SU-DHL-6 (cell line): Measurements from ENCODE around the gene ZNF556.

Source experiments
- H2AFZ ChIP-seq: fragments of 200-600 bp; sonication (generic); 2 replicates; pipeline ENCODE4 v1.6.1; 2014; ENCODE audit warnings: low read depth, mild to moderate bottlenecking, moderate library complexity, mixed read lengths, antibody characterized with exemption, low read length; ENCODE audit not compliant: severe bottlenecking
- H3F3A ChIP-seq: fragments of 200-600 bp; shearing (Covaris generic); 2 replicates; pipeline ENCODE4 v1.6.0; 2016; ENCODE audit warnings: antibody characterized with exemption, mild to moderate bottlenecking; ENCODE audit not compliant: insufficient read depth
- H3K27ac ChIP-seq: fragments of 200-600 bp; sonication (generic); 2 replicates; pipeline ENCODE4 v1.5.1; 2016; ENCODE audit warnings: low read depth, mild to moderate bottlenecking, low read length, moderate library complexity, mixed read lengths
- H3K27me3 ChIP-seq: fragments of 200-600 bp; sonication (generic), shearing (Covaris generic); 2 replicates; pipeline ENCODE4 v1.6.0; 2014; ENCODE audit warnings: mild to moderate bottlenecking, low read length
- H3K36me3 ChIP-seq: fragments of 200-600 bp; sonication (generic); 2 replicates; pipeline ENCODE4 v1.6.1; 2014; ENCODE audit warnings: mild to moderate bottlenecking, low read length, mixed read lengths
- H3K4me2 ChIP-seq: fragments of 300-600, 200-600 bp; shearing (Covaris generic), sonication (generic); 2 replicates; pipeline ENCODE4 v1.6.0; 2014; ENCODE audit warnings: low read length, low read depth, mild to moderate bottlenecking; ENCODE audit not compliant: poor library complexity, severe bottlenecking
- H3K4me3 ChIP-seq: fragments of 200-600 bp; sonication (generic); 2 replicates; pipeline ENCODE4 v1.5.1; 2014; ENCODE audit warnings: antibody characterized with exemption, low read length, mild to moderate bottlenecking, mixed read lengths; ENCODE audit not compliant: insufficient read depth, poor library complexity, severe bottlenecking
- H3K79me2 ChIP-seq: fragments of 200-600 bp; sonication (generic); 2 replicates; pipeline ENCODE4 v1.6.1; 2014; ENCODE audit warnings: mild to moderate bottlenecking, low read length, moderate library complexity; ENCODE audit not compliant: insufficient read depth
- H3K9ac ChIP-seq: fragments of 200-600 bp; sonication (generic); 2 replicates; pipeline ENCODE4 v1.7.0; 2014; ENCODE audit warnings: mild to moderate bottlenecking, low read length
- H3K9me2 ChIP-seq: fragments of 200-600 bp; sonication (generic); replicated peaks from 2 replicates; pipeline ENCODE4 v1.6.1; 2014; ENCODE audit warnings: low read length; ENCODE audit not compliant: insufficient read depth
- H3K9me3 ChIP-seq: fragments of 200-600 bp; sonication (generic); 2 replicates; pipeline ENCODE4 v1.6.1; 2014; ENCODE audit warnings: low read length, mixed read lengths; ENCODE audit not compliant: insufficient read depth
- H4K20me1 ChIP-seq: fragments of 200-600 bp; sonication (generic); 2 replicates; pipeline ENCODE4 v1.6.1; 2014; ENCODE audit warnings: low read depth, mild to moderate bottlenecking, antibody characterized with exemption, low read length, moderate library complexity, mixed read lengths
- CTCF ChIP-seq: fragments of 200-600 bp; sonication (generic); IDR thresholded peaks from one replicate; pipeline ENCODE4 v1.5.1; 2017; ENCODE audit warnings: antibody characterized with exemption, mild to moderate bottlenecking, low read length, moderate library complexity; ENCODE audit not compliant: insufficient read depth, poor library complexity, severe bottlenecking
- EZH2phosphoT487 ChIP-seq: fragments of 200-600 bp; sonication (generic), shearing (Covaris generic); conservative IDR thresholded peaks from 2 replicates; pipeline ENCODE4 v1.6.1; 2018; ENCODE audit warnings: mild to moderate bottlenecking, antibody characterized with exemption, low read length, moderate library complexity, mixed read lengths

ZNF556 gene

GRCh38 chr19:2883686-2884439 lies 16.7 kb downstream of the ZNF556 start:
- Histone ChIP-seq H2AFZ (no peak overlapping the region), H4K20me1 (no peaks in the 10 kb centered on the region), H3K27me3 (no peaks in the 10 kb centered on the region), H3K9me2 (no peaks in the 10 kb centered on the region), H3F3A (no peaks in the 10 kb centered on the region), H3K79me2 (no peaks in the 10 kb centered on the region), H3K4me3 (no peak overlapping the region), H3K9me3 (no peaks in the 10 kb centered on the region), H3K27ac (no peak overlapping the region), H3K36me3 (no peaks in the 10 kb centered on the region), H3K9ac (no peak overlapping the region), H3K4me2 (no peak overlapping the region)
- TF ChIP-seq CTCF (no peak), EZH2phosphoT487 (no peak)

GRCh38 chr19:2885736-2886135 lies 18.6 kb downstream of the ZNF556 start:
- Histone ChIP-seq H2AFZ (no peak overlapping the region), H3K4me3 (no peak overlapping the region), H3K4me2 (no peak overlapping the region), H3K27me3 (no peaks in the 10 kb centered on the region), H3K9me3 (no peaks in the 10 kb centered on the region), H3K79me2 (no peaks in the 10 kb centered on the region), H4K20me1 (no peaks in the 10 kb centered on the region), H3K9me2 (no peaks in the 10 kb centered on the region), H3K27ac (no peak overlapping the region), H3K36me3 (no peaks in the 10 kb centered on the region), H3K9ac (no peak overlapping the region), H3F3A (no peaks in the 10 kb centered on the region)
- TF ChIP-seq CTCF: no peak
- TF ChIP-seq EZH2phosphoT487: no peak

- Histone ChIP-seq H2AFZ (no peak overlapping the region), H3K79me2 (no peaks in the 10 kb centered on the region), H3F3A (no peaks in the 10 kb centered on the region), H3K9me2 (no peaks in the 10 kb centered on the region), H3K27ac (no peak overlapping the region), H3K36me3 (no peaks in the 10 kb centered on the region), H3K9me3 (no peaks in the 10 kb centered on the region), H3K9ac (no peak overlapping the region), H4K20me1 (no peaks in the 10 kb centered on the region), H3K4me3 (no peak overlapping the region), H3K4me2 (no peak overlapping the region), H3K27me3 (no peaks in the 10 kb centered on the region)
- TF ChIP-seq EZH2phosphoT487: no peak
- TF ChIP-seq CTCF: peak; percentile 25
These were observed 20.3 kb downstream of the ZNF556 start for GRCh38 chr19:2887391-2887914.
